HG03060 (cell line): ENCODE measurements around the gene ZNF23.

Experiments
- ATAC-seq: cut with Tn5 transposase; IDR thresholded peaks from one replicate; pipeline ENCODE4 v1.9.1; 2021; ENCODE audit warnings: low read depth, moderate number of reproducible peaks; ENCODE audit not compliant: unreplicated experiment

ZNF23 gene

DNA sequence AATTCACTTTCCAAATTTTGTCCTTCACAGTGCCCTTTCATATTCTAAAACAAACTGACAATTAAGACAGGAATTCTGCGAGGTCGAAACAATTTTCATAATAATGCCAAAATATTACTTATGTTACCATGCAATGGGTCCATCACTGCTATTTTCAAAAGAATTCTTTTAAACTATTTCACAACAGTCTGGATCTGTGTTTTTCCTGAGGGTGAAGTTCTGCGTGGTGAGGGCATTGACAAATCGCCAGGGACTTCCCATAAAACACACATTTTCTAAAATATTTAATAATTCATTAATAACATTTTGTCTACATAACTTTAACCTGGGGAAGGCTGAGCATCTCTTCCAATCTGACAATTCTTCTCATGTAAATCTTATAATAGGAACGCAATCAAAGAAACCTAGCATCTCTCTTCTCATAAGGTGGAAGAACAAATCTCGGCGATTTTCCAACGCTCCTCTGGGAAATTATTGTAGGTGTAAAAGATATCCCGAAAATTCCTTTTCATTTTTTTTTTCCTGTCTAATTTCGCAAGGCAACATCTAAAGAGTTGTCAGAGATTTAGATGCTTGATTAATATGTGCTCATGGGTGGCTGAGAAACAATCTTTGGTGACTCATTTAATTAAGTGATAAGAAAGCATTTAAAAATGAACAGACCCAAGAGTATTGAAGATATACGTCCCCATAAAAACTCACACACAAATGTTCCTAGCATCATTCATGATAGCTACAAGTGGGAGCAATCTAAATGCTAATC lies 62.1 kb downstream of the ZNF23 start:
- no peak for ATAC-seq
